GM23338 (cell line): ENCODE measurements around the gene METTL22.

Experiments
- CREB1 ChIP-seq: fragments of 250-450 bp; sonication (Bioruptor Pico); IDR thresholded peaks from 2 replicates; pipeline ENCODE4 v1.5.0; 2020; ENCODE audit warnings: low read depth, mild to moderate bottlenecking, moderate library complexity
- EZH2 ChIP-seq: fragments of 200-600 bp; sonication (generic); IDR thresholded peaks from one replicate; pipeline ENCODE4 v1.8.0; 2017; ENCODE audit warnings: antibody characterized with exemption, mild to moderate bottlenecking, low read depth; ENCODE audit not compliant: unreplicated experiment
- EZH2phosphoT487 ChIP-seq: fragments of 200-600 bp; sonication (generic); IDR thresholded peaks from one replicate; pipeline ENCODE4 v1.8.1; 2018; ENCODE audit warnings: antibody characterized with exemption; ENCODE audit not compliant: unreplicated experiment
- JUNB ChIP-seq: IDR thresholded peaks from one replicate; pipeline ENCODE4 v1.6.1; 2016; ENCODE audit warnings: antibody characterized with exemption; ENCODE audit not compliant: unreplicated experiment
- POLR2AphosphoS5 ChIP-seq: IDR thresholded peaks from 2 replicates; pipeline ENCODE4 v1.6.1; 2016; ENCODE audit warnings: antibody characterized with exemption, low read depth
- ZNF114 ChIP-seq: fragments of 250-450 bp; sonication (Bioruptor Pico); IDR thresholded peaks from 2 replicates; pipeline ENCODE4 v1.5.0; 2020; ENCODE audit warnings: mild to moderate bottlenecking, moderate library complexity
- ZNF331 ChIP-seq: fragments of 250-450 bp; sonication (Bioruptor Pico); IDR thresholded peaks from 2 replicates; pipeline ENCODE4 v1.5.0; 2020; ENCODE audit warnings: low read depth, mild to moderate bottlenecking, moderate library complexity
- TF ChIP-seq, protein P1 (sequence below), 2 experiments: fragments of 200-600 bp in 1 of 2; sonication (generic) in 1 of 2; conservative IDR thresholded peaks; 2 replicates each; pipeline versions ENCODE4 v1.5.1 to v1.6.1; 2016 to 2017; ENCODE audit warnings: antibody characterized with exemption in 2 of 2, low read depth in 2 of 2, mild to moderate bottlenecking in 2 of 2, moderate library complexity in 1 of 2
- TF ChIP-seq, protein P2 (sequence below): IDR thresholded peaks from one replicate; pipeline ENCODE4 v1.6.1; 2018; ENCODE audit warnings: antibody characterized with exemption; ENCODE audit not compliant: unreplicated experiment

DNA sequence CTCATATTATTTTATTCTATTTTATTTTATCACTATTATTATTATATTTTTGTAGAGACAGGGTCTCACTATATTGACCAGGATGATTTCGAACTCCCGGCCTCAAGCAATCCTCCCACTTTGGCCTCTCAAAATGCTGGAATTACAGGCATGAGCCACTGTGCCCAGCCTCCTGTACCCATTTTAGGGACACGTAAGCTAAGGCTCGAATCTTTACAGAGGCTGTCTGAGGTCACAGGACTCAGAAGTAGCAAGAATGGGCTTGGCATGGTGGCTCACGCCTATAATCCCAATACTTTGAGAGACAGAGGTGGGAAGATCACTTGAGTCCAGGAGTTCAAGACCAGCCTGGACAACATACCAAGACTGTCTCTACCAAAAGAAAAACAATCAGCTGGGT, 40.2 kb downstream of the METTL22 start:
- TF ChIP-seq, protein P1, sequence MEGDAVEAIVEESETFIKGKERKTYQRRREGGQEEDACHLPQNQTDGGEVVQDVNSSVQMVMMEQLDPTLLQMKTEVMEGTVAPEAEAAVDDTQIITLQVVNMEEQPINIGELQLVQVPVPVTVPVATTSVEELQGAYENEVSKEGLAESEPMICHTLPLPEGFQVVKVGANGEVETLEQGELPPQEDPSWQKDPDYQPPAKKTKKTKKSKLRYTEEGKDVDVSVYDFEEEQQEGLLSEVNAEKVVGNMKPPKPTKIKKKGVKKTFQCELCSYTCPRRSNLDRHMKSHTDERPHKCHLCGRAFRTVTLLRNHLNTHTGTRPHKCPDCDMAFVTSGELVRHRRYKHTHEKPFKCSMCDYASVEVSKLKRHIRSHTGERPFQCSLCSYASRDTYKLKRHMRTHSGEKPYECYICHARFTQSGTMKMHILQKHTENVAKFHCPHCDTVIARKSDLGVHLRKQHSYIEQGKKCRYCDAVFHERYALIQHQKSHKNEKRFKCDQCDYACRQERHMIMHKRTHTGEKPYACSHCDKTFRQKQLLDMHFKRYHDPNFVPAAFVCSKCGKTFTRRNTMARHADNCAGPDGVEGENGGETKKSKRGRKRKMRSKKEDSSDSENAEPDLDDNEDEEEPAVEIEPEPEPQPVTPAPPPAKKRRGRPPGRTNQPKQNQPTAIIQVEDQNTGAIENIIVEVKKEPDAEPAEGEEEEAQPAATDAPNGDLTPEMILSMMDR (conservative IDR thresholded peaks at IDR 0.05; ENCODE audit: low read depth in 2 of 2), result no peak
- TF ChIP-seq POLR2AphosphoS5 (no peak), EZH2 (no peak), ZNF114 (CRISPR knock-in tag) (no peak), JUNB (no peak), EZH2phosphoT487 (no peak), ZNF331 (CRISPR knock-in tag) (no peak), CREB1 (CRISPR knock-in tag) (no peak)
- TF ChIP-seq, protein P2, sequence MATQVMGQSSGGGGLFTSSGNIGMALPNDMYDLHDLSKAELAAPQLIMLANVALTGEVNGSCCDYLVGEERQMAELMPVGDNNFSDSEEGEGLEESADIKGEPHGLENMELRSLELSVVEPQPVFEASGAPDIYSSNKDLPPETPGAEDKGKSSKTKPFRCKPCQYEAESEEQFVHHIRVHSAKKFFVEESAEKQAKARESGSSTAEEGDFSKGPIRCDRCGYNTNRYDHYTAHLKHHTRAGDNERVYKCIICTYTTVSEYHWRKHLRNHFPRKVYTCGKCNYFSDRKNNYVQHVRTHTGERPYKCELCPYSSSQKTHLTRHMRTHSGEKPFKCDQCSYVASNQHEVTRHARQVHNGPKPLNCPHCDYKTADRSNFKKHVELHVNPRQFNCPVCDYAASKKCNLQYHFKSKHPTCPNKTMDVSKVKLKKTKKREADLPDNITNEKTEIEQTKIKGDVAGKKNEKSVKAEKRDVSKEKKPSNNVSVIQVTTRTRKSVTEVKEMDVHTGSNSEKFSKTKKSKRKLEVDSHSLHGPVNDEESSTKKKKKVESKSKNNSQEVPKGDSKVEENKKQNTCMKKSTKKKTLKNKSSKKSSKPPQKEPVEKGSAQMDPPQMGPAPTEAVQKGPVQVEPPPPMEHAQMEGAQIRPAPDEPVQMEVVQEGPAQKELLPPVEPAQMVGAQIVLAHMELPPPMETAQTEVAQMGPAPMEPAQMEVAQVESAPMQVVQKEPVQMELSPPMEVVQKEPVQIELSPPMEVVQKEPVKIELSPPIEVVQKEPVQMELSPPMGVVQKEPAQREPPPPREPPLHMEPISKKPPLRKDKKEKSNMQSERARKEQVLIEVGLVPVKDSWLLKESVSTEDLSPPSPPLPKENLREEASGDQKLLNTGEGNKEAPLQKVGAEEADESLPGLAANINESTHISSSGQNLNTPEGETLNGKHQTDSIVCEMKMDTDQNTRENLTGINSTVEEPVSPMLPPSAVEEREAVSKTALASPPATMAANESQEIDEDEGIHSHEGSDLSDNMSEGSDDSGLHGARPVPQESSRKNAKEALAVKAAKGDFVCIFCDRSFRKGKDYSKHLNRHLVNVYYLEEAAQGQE, result no peak
